A673 (cell line): ENCODE measurements around the gene CHAMP1. TPM values are rescaled to one million over a fixed set of nuclear protein-coding genes. Genes with fewer than 3 reads are reported as not detected.

Source experiments
- Bru-seq: library from RNA; stranded (reverse); fragments of 400-500 nt; gene quantifications from one replicate; lab custom pipeline; 2021; lab: Mats Ljungman, UMichigan
- BruChase-seq, 2 experiments: library from RNA; stranded (reverse); fragments of 400-500 nt; gene quantifications; one replicate each; lab custom pipeline; 2021; lab: Mats Ljungman, UMichigan
- BruUV-seq: library from RNA; stranded (reverse); fragments of 400-500 nt; replicated peaks from 2 replicates; lab custom pipeline; 2021; lab: Mats Ljungman, UMichigan
- CTCF ChIA-PET: fragments of 300-600 bp; sonication (Branson Sonifier 250); formaldehyde crosslinking; loops from one replicate; lab custom pipeline; 2022; ENCODE audit warnings: antibody characterized with exemption; lab: Charles Lee
- POLR2A ChIA-PET: fragments of 300-600 bp; sonication (Branson Sonifier 250); formaldehyde crosslinking; loops from one replicate; lab custom pipeline; 2022; ENCODE audit warnings: antibody characterized with exemption; ENCODE audit not compliant: low non-redundant PET; lab: Charles Lee
- DNase-seq: peaks from one replicate; pipeline ENCODE4 v3.0.0-alpha.2; 2015; ENCODE audit warnings: low spot score
- H3K27ac ChIP-seq: fragments of 200-600 bp; sonication (generic); 2 replicates; pipeline ENCODE4 v1.5.1; 2016; ENCODE audit warnings: mixed run types, low read depth, mild to moderate bottlenecking, mixed read lengths, antibody characterized with exemption, low read length; ENCODE audit not compliant: poor library complexity, severe bottlenecking
- H3K27me3 ChIP-seq: fragments of 200-600 bp; sonication (generic); replicated peaks from 2 replicates; pipeline ENCODE4 v1.6.1; 2017; ENCODE audit warnings: mixed run types, low read depth, mild to moderate bottlenecking, mixed read lengths, antibody characterized with exemption, low read length; ENCODE audit not compliant: insufficient read depth, poor library complexity
- H3K36me3 ChIP-seq: fragments of 200-600 bp; sonication (generic); 2 replicates; pipeline ENCODE4 v1.6.1; 2016; ENCODE audit warnings: mixed run types, mild to moderate bottlenecking, mixed read lengths, antibody characterized with exemption, low read length; ENCODE audit not compliant: insufficient read depth, poor library complexity, severe bottlenecking
- H3K4me1 ChIP-seq: fragments of 200-600 bp; sonication (generic); 2 replicates; pipeline ENCODE4 v1.6.1; 2017; ENCODE audit warnings: mixed run types, mild to moderate bottlenecking, mixed read lengths, antibody characterized with exemption, low read length; ENCODE audit not compliant: insufficient read depth, poor library complexity, severe bottlenecking
- H3K4me3 ChIP-seq: fragments of 200-600 bp; sonication (generic); 2 replicates; pipeline ENCODE4 v1.5.1; 2016; ENCODE audit warnings: low read depth, mixed run types, mild to moderate bottlenecking, mixed read lengths, low read length; ENCODE audit not compliant: poor library complexity, severe bottlenecking
- H3K9me3 ChIP-seq: fragments of 200-600 bp; sonication (generic); 2 replicates; pipeline ENCODE4 v1.6.1; 2016; ENCODE audit warnings: mixed run types, low read depth, mild to moderate bottlenecking, mixed read lengths, antibody characterized with exemption, low read length; ENCODE audit not compliant: poor library complexity, severe bottlenecking
- CTCF ChIP-seq: fragments of 300-800, 200-600 bp; sonication (generic); conservative IDR thresholded peaks from 2 replicates; pipeline ENCODE4 v1.5.1; 2017; ENCODE audit warnings: low read depth, mild to moderate bottlenecking, antibody characterized with exemption, low read length, moderate library complexity, mixed read lengths
- EZH2 ChIP-seq: fragments of 200-600 bp; sonication (generic); IDR thresholded peaks from 2 replicates; pipeline ENCODE4 v1.6.1; 2017; ENCODE audit warnings: borderline replicate concordance, low read depth, mild to moderate bottlenecking, mixed read lengths, antibody characterized with exemption, low read length; ENCODE audit not compliant: poor library complexity, severe bottlenecking
- intact Hi-C: fragments of 100-400 bp; cut with micrococcal nuclease; formaldehyde crosslinking; loops from one replicate; pipeline ENCODE4 v1.10.0; 2022; ENCODE audit not compliant: unreplicated experiment
- long read RNA-seq: library from polyadenylated mRNA; stranded (forward); transcript quantifications from one replicate; pipeline ENCODE4 v2.0.0, GENCODE V29; 2022
- total RNA-seq: library from RNA; stranded (reverse); gene quantifications from 2 replicates; pipeline ENCODE4 v1.2.3, GENCODE V29; 2021

CHAMP1 gene
- 31.8 and 32.3 TPM in 2 replicates for total RNA-seq
- Bru-seq, nascent RNA: percentile 86 among the genes with signal in this experiment
- BruChase-seq, experiment 1, labeled RNA remaining after a 2-hour chase: percentile 92 among the genes with signal in this experiment
- percentile 78 among the genes with signal in this experiment for BruChase-seq, experiment 2, labeled RNA remaining after a 6-hour chase
- long read RNA-seq, full-length matches to known transcripts: 7 of 8 reads
- long read RNA-seq, partial matches to known transcripts: 0 of 8 reads
- long read RNA-seq, other reads (novel, unspliced or antisense): 1 of 8 reads

GRCh38 chr13:114314074-114314912 lies at the start of gene CHAMP1:
TSS of gene CHAMP1 (plus strand) at chr13:114314503. CDS start at chr13:114323843, 9,340 bp downstream.
- Histone ChIP-seq H3K27ac (peak within 1 kb of the TSS; percentile 88), H3K4me1 (peaks cover 29% of the 10 kb centered on the region), H3K27me3 (no peaks in the 10 kb centered on the region), H3K36me3 (peaks cover 6% of the 10 kb centered on the region), H3K4me3 (peak within 1 kb of the TSS; percentile 85), H3K9me3 (no peaks in the 10 kb centered on the region)
- peak; percentile 98 for DNase-seq
- ChIA-PET CTCF (no interaction called here), POLR2A (interaction anchor here (0.7 kb wide), 1 partner anchor 84 kb away, joined by 6 read pairs; no protein-coding TSS in a partner anchor)
- no peak for TF ChIP-seq EZH2
- TF ChIP-seq CTCF: no peak
- no TSS peak for BruUV-seq
- intact Hi-C loops: no loop called here

- TF ChIP-seq CTCF: no peak
- TF ChIP-seq EZH2: no peak
- Histone ChIP-seq H3K36me3 (peaks cover 78% of the 10 kb centered on the region), H3K27me3 (no peaks in the 10 kb centered on the region), H3K9me3 (no peaks in the 10 kb centered on the region), H3K4me1 (no peaks in the 10 kb centered on the region), H3K4me3 (no peak overlapping the region), H3K27ac (no peak overlapping the region)
- DNase-seq: no peak
- ChIA-PET POLR2A (no interaction called here), CTCF (no interaction called here)
- intact Hi-C loops: no loop called here
- no TSS peak for BruUV-seq
Observed at GRCh38 chr13:114264886-114265611, 49.3 kb upstream of the CHAMP1 start.

- POLR2A ChIA-PET: no interaction called here
- Histone ChIP-seq H3K4me1 (no peaks in the 10 kb centered on the region), H3K4me3 (no peak overlapping the region), H3K27me3 (no peaks in the 10 kb centered on the region), H3K27ac (no peak overlapping the region), H3K36me3 (peaks cover 66% of the 10 kb centered on the region), H3K9me3 (no peaks in the 10 kb centered on the region)
- CTCF ChIA-PET: no interaction called here
- DNase-seq: no peak
- TF ChIP-seq EZH2: no peak
- no peak for TF ChIP-seq CTCF
- no TSS peak for BruUV-seq
- intact Hi-C loops: no loop called here
Observed at GRCh38 chr13:114266241-114266640, 48.1 kb upstream of the CHAMP1 start.
